ENCODE measurements around the gene TOX2. TPM values are rescaled to one million over a fixed set of nuclear protein-coding genes. Genes with fewer than 3 reads are reported as not detected.

The TOX2 gene
- total RNA-seq, 6 experiments from 2014 or later: 1.5 to 5.0 (median 2.2) TPM

DNA sequence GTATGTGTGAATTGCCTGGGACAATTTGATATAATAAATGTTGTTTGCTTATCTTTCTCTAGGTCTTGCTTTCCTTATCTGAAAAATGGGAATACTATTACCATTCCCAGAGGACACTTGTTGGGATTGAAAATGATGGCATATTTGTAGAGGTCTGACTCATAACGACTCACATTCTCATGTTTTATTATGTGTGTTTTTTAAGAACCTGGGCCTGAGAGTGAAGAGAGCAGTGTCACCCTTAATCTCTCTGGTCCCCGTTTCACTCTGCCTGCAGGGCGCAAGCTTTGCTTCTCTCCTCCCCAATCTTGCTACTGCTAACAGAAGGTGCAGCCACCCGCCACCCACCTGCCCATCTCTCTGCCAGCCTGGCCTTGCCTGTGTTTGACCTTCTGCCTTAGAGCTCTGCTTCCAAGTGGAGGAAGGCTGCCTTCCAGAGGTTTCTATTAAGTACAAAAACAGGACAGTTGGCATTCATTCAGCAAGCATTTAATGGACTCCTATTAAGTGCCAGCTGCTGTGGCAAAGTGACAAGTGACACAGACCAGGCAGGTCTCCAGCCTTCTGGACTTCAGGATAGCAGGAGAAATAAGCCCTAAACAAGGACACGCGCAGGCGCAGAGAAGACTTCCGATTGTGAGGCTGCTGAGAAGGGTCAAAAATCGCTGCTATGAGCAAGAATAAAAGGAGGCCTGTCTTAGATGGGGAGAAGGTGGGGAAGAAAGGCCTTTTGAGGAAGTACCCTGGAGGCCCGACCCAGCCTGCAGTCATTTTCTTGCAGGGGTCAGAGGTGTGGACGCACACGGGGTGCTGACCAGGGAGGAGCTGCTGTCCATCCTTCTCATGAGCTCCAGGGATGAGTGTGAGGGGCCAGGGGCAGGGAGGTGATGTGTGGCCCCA is 159.8 kb downstream of the TOX2 start:
- peak in 1 of 3 donors; percentile 46 for DNase-seq
- H3K27ac ChIP-seq: no peak overlapping the region
- 79% methylated on average over 9 of the region's 12 CpGs for WGBS (ENCODE audit: insufficient coverage, low coverage, low lambda C conversion rate, missing lambda C conversion rate)
- no peaks in the 10 kb centered on the region for H3K36me3 ChIP-seq
- H3K9me3 ChIP-seq: no peaks in the 10 kb centered on the region
- intact Hi-C loops (cut with DNase I): no loop called here
- ATAC-seq: no peak
- no peaks in the 10 kb centered on the region for H3K4me1 ChIP-seq
- no peak overlapping the region for H3K4me3 ChIP-seq
- TF ChIP-seq, protein P1, sequence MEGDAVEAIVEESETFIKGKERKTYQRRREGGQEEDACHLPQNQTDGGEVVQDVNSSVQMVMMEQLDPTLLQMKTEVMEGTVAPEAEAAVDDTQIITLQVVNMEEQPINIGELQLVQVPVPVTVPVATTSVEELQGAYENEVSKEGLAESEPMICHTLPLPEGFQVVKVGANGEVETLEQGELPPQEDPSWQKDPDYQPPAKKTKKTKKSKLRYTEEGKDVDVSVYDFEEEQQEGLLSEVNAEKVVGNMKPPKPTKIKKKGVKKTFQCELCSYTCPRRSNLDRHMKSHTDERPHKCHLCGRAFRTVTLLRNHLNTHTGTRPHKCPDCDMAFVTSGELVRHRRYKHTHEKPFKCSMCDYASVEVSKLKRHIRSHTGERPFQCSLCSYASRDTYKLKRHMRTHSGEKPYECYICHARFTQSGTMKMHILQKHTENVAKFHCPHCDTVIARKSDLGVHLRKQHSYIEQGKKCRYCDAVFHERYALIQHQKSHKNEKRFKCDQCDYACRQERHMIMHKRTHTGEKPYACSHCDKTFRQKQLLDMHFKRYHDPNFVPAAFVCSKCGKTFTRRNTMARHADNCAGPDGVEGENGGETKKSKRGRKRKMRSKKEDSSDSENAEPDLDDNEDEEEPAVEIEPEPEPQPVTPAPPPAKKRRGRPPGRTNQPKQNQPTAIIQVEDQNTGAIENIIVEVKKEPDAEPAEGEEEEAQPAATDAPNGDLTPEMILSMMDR (IDR thresholded peaks at IDR 0.05): no peak
- no peak for TF ChIP-seq POLR2A (IDR thresholded peaks at IDR 0.05)
- H3K27me3 ChIP-seq: no peaks in the 10 kb centered on the region

DNA sequence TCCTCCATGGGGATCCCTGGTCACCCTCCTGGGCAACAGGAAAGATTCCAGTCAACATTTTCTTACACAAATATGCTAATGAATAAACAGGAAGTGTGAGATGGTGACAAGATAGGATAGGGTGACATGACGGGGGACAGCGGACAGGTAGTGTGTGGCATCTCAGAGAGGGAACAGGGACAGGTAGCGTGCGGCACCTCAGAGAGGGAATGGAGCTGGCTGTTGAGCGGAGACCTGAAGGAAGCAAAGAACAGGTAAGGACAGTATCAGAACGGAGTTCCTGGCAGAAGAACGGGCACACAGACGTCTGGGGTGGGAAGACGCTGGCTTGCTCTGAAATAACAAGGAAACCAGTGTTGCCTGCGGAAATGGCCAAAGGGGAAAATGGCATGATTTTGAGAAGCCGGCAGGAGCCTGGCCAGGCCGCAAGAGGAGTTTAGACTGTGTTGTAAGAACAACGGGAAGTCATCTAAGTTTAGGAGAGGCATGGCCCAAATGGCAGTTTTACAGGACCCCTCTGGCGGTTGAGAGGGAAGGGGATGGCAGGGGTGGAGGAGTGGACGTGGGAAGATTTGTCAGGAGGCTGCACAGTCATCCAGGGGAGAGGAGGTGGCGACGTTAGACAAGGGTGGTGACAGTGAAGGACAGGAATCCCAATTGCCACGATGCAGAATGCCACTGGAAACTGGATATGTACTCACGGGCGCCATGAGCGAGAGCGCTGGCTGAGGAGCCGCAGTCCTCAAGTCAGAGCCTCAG is 160.7 kb downstream of the TOX2 start:
- Histone ChIP-seq H3K36me3 (no peaks in the 10 kb centered on the region), H3K4me1 (no peaks in the 10 kb centered on the region), H3K9me3 (no peaks in the 10 kb centered on the region), H3K27me3 (no peaks in the 10 kb centered on the region), H3K27ac (no peak overlapping the region), H3K4me3 (no peak overlapping the region)
- peak in 1 of 3 donors; percentile 40 for DNase-seq
- intact Hi-C loops (cut with DNase I): no loop called here
- 81% methylated on average over 19 of the region's 23 CpGs for WGBS (ENCODE audit: insufficient coverage, low coverage, low lambda C conversion rate, missing lambda C conversion rate)
- ATAC-seq: no peak
- TF ChIP-seq, protein P1 (IDR thresholded peaks at IDR 0.05): no peak
- no peak for TF ChIP-seq POLR2A (IDR thresholded peaks at IDR 0.05)

DNA sequence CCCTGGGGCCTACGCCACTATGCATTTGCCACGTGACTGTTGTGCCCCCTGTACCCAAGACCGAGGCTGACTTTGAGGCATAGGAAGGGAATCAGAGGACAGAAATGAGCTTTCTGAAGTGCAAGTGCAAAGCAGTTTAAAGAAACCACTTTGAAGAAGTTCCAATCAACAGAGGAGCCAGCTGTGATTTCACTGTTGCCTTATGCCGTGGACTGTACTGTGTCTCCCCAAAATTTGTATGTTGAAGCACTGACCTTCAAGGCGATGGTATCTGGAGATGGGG is 161.2 kb downstream of the TOX2 start:
- Histone ChIP-seq H3K4me3 (no peak overlapping the region), H3K9me3 (no peaks in the 10 kb centered on the region), H3K27ac (no peak overlapping the region), H3K4me1 (no peaks in the 10 kb centered on the region), H3K36me3 (no peaks in the 10 kb centered on the region), H3K27me3 (no peaks in the 10 kb centered on the region)
- 100% methylated on average over 1 of the region's 5 CpGs for WGBS (ENCODE audit: insufficient coverage, low coverage, low lambda C conversion rate, missing lambda C conversion rate)
- no peak for DNase-seq
- ATAC-seq: no peak
- TF ChIP-seq, protein P1 (IDR thresholded peaks at IDR 0.05): no peak
- no peak for TF ChIP-seq POLR2A (IDR thresholded peaks at IDR 0.05)
- intact Hi-C loops (cut with DNase I): no loop called here

DNA sequence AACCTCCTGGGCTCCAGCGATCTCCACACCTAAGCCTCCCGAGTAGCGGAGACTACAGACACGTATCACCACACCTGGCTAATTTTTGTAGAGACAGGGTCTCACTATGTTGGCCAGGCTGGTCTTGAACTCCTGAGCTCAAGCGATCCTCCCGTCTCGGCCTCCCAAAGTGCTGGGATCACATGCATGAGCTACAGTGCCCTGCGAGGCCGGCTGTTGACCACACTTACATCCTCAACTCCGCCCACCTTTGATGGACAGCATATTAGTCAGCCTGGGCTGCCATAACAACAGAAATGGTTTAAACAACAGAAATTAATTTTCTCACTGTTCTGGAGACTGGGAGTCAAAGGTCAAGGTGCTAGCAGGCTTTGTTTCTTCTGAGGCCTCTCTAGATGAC is 164.6 kb downstream of the TOX2 start:
- intact Hi-C loops (cut with DNase I): no loop called here
- Histone ChIP-seq H3K9me3 (no peaks in the 10 kb centered on the region), H3K27me3 (no peaks in the 10 kb centered on the region), H3K36me3 (no peaks in the 10 kb centered on the region), H3K4me3 (no peak overlapping the region), H3K4me1 (no peaks in the 10 kb centered on the region), H3K27ac (no peak overlapping the region)
- DNase-seq (no peak), ATAC-seq (no peak)
- TF ChIP-seq, protein P1 (IDR thresholded peaks at IDR 0.05): no peak
- no peak for TF ChIP-seq POLR2A (IDR thresholded peaks at IDR 0.05)
- 77% methylated on average over 10 of the region's 10 CpGs for WGBS (ENCODE audit: insufficient coverage, low coverage, low lambda C conversion rate, missing lambda C conversion rate)
